Kidney tubule cell (primary cell): Measurements from ENCODE around the gene CCSER2.

Experiments
- DNase-seq: peaks from one replicate; pipeline ENCODE4 v3.0.0-alpha.2; 2018; ENCODE audit warnings: low spot score

The CCSER2 gene

DNA sequence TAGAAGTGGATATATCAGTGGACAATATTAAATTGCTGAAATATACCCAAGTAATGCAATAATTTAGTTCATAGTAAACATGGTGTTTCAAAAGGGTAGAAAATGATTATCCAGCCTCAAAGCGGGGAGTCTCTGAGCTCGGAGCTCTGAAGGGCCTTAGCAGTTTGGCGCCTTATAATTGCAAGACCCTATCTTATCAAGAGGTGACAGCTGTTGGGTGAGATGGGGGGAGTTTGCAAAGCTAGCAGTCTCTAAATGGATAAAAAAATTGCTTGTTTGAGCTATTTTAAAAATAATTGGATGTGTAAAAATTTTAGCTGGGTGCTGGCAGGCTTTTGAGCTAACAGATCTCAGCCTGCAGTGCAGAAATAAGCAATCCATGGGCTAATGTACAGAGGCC, 219.2 kb downstream of the CCSER2 start:
- no peak for DNase-seq

DNA sequence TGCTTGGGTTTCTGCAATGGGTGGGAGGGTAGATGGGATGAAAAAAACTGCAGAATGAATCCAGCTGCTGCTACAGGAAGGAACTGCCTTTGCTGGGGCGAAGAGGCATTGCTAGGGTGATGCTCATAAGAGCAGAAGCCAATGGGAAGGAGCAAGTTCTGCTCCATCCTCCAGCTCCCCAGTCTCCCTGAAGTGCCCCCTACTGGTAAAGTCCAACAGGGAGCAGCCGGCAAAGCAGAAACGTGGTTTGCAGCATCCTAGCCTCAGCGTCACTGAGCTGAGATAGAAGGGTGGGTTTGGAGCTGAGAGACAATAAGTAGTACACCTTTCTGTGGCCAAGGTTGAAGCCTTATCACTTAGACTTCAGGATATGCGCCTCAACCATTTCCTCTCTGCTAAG, 220.5 kb downstream of the CCSER2 start:
- no peak for DNase-seq

DNA sequence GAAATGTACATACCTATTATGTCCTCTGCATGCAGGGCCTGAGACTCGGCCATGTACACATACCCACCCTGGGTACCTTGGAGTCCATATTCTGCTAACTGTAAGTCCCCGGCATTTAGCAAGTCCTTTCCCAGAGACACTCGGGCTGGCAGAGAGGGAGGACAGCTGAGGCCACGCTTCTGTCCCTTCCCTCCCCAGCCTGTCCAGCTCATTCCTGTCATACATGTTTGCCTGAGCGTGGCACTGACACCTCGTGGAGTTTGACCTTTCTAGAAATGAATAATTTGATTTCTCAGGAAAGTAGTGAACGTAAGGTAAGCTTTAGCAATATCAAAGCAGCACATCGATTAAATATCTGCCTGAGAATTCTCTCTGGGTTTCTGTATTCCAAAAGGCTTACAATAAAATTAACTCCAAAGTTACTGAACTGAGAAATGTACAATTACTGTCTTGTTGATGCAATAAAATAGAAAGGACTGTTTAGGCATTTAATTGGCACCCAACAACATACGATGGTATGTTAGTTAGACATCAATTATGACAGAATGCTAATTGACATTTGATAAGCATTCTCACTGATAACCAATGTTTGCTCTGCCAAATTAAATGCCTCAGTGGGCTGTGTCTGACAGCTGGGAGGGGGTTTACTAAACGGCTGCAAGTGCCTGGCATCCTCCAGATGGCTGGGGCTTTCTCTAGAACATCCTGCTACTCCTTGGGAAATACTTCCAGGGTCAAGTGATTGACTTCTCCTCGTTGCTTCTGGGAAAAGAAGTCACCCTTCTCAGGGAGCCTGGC, 221.2 kb downstream of the CCSER2 start:
- no peak for DNase-seq

DNA sequence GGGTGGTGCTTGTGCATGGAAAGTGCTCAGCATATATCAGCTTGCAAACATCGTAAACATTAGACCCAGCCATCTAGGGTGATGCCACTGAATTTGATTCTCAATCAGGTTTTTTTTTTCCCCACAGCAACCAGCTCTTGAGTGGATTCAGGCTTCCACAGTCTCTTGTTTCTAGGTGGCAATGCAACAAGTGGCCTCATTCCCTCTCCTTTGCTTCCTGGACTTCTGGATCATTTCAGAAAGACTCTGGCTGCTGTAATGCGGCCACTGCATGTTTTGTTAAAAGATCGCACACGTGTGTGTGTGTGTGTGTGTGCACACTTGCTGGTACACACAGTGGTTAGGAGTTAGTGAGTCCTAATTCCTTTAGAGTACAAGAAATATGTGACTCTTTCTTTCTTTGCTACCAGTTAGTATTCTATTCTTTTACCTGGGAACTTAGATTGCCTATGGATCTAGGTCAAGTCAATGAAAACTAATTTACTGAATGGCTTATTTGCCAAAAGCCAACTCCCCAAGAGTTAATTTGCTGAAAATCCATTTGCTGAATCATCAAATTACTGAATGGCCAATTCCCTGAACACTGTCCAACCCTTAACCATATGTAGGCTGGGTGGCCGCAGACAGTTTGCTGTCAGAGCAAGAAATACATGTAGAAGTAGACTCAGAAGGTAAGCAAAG, 222.5 kb downstream of the CCSER2 start:
- DNase-seq: no peak

DNA sequence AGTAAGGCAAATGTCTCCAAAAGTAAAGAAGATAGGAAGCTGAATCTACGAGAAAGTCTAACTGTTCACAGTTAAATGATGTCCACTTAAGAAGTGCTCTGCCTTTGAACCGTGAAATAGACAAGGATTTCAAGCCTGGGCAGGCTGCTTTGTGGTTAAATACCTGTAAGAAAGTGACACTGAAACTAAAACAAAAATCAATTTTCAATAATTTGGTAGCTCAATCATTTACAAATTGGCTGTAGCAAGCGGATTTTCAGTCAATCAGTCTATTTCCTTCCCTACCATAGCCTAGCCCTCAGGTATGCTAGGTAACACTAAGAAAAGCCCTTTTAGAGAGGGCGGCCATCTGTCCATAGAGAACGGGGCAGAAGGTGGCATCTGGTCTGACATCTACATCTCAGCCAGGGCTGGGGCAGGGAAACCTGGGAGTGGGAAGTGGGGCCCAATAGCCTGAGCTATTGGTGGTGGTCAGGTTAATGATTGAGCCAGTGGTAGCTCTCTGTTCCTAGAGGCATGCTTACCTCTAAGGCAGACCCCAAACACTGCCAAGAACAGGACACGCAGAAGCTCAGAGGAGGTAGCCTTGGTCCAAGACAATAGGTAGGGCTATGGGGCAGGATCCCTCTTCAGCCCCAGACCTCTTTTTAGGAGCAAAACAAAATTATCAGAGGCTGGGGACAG, 223.2 kb downstream of the CCSER2 start:
- no peak for DNase-seq

DNA sequence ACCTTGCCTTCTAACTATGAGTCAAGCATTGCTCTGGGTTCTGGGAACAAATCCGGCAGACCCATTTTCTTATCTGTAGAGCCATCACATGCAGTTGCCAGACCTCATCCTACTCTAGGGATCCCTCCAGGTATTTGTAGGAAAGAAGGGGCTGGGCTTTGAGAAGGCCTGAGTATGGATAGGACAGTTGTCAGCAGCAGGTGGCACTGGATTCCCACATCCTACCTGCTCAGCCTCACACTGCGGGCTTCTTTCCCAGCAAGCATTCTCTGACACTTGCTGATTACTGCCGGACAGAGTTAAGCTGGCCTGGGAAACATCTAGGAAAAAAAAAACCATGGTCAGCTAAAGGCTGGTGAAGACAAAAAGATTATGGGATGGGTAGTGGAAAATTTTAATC, 224.1 kb downstream of the CCSER2 start:
- DNase-seq: no peak

DNA sequence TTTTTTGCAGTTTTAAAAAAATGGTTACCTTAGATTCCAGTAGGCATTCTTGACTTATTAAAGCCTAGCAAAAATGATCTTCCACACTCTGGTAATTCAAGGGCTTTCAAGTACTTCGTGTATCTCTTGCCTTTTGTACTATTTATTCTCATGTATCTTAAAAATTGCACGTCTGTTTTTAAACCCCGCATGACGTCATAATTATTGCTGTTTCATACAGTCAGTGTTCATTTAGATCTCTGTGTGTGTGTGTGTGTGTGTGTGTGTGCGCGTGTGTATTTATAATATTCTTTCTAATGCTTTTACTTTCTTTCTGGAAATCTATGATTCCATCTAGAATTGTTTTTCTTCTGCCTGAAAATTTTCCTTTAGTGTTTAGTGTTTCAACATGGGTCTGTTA, 234.2 kb downstream of the CCSER2 start:
- no peak for DNase-seq

DNA sequence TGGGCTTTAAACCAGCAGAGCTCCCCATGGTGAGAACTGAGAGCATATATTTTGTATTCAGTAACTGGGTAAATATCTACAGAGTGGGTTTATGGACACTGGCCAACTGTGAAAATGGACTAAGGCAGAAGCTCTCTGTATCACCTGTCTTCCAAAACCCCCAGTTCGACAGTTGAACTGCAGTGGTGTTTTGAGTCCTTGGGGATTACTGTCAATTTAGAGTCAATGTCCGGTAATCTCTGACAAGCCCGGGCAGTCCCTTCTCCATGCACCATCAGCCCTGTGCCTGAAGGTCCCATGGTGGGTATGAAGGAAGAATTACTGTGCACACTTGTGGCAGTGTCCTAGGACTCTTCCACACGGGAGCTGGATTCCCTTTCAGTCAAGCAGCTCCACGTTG, 235.0 kb downstream of the CCSER2 start:
- DNase-seq: no peak

DNA sequence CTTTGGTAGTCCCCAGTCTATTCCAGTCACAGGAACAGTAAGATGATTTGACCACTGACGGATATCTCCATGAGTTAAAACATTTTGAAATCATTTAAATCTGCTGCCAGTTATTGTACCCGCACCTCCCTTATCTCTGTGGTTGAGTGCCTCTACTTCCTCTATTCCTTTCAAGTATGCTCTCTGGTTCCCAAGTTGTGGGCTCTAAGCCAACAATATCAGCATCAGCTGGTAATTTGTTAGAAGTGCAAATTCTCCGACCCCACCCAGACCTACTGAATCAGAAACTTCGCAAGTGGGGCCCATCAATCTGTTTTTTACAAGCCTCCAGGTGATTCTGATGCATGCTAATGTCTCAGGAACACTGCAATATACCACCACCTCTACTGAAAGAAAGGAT, 235.5 kb downstream of the CCSER2 start:
- no peak for DNase-seq

DNA sequence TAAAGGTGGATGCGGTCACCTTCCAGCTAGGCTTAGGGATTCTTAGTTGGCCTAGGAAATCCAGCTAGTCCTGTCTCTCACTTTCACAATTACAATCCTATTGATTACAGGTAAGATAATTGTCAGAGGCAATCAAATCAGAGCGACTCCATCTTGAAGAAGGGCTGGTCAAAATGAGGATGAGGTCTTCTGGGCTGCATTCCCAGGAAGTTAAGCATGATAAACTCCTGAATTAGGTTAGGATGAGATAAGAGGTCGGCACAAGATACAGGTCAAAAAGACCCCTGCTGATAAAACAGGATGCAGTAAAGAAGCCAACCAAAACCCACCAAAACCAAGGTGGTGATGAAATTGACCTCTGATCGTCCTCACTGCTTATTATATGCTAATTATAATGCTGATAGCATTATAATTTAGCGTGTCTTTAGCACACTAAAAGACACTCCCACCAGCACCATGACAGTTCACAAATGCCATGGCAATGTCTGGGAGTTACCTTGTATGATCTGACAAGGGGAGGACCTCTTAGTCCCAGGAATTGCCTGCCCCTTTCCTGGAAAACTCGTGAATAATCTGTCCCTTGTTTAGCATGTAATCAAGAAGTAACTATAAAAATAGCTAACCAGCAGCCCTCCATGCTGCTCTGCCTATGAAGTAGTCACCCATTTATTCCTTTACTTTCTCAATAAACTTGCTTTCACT, 237.6 kb downstream of the CCSER2 start:
- no peak for DNase-seq

DNA sequence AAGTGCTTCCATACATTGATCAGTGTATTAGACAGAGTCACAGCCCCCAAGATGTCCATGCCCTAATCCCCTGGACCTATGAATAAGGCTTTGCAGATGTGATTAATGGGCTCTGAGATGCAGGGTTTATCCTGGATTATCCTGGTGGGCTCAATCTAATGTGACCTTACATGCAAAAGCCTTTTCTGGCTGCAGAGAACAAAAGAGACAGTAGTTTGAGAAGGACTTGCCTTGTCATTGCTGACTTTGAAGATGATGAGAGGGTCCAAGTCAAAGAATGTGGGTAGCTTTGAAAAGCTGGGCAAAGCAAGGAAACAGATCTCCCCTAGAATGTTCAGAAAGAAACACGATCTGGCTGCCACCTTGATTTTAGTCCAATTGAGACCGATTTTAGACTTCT, 238.7 kb downstream of the CCSER2 start:
- no peak for DNase-seq
